Amygdala (tissue), 56 donors: ENCODE data around the gene RNF175.
"Not testable (repeated sequence)": the region's sequence is repeated elsewhere in the genome, so short reads cannot be mapped to it uniquely, and the experiment has no call there.

ENCODE experiments used
- DNase-seq, 56 donors: peaks; one replicate each; lab custom pipeline; 2025; lab: John Stamatoyannopoulos, UW

RNF175 gene

DNA sequence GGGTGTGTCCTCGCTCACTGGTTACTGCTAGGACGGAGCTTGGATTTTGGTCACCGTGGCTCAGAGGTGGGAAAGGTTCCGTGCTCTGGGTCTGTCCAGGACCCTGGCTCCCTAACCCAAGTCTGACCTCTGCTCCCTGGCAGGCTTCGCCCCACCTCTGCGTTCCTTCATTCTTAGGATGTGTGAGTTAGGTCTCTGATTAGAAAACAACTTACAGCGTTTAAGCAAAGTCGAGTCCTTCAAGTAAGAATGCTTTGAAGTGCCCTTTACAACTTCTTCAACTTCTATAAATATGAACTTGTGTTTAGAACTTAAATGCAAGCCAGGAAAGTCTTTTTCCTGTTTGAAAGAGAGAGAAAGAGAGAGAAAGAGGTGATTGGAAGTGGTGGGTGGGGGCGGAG is 74.9 kb downstream of the RNF175 start:
- DNase-seq = no peak

DNA sequence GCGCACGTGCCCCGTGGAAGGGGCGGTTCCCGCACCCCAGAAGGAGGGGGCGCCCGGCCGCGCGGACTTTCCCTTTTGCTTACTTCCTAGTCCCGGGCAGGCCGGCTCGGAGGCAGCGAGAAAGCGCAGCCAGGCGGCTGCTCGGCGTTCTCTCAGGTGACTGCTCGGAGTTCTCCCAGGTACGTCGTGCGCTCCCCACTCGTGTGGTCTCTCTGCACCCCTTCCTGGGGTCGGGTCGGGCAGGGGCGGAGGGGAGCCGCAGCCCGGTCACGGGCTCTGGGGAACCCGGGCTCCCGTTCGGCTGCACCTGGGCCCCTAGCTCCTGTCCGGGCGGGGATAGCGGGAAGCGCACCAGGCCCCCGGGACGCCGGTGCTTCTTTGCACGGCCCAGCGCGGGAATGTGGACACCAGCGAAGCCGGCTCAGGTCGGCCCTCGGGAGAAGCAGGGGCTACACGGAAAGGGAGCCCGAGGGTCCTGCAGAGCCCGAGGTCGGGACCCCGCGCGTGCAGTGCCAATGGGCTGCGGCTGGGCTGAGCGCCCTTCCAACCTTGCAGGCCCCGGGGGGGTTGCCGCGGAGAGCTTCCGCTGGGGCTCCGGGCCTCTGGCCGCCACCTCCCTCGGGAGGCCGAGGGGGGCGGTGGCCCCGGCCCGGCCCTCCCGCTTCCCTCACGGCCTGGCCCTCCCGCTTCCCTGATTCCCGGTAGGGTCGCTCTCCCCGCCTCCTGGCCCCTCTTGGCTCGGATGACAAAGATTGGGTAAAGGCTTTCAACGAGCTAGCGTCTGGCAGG is 75.4 kb downstream of the RNF175 start, which contains the start of gene TLR2:
Gene TLR2 (plus strand): TSS at position 99 of the 789 bp plus-strand sequence. CDS start 18,628 bp downstream, outside the sequence.
- peak in 18 of 56 donors; percentile 4 to 46 (median 17) for DNase-seq

DNA sequence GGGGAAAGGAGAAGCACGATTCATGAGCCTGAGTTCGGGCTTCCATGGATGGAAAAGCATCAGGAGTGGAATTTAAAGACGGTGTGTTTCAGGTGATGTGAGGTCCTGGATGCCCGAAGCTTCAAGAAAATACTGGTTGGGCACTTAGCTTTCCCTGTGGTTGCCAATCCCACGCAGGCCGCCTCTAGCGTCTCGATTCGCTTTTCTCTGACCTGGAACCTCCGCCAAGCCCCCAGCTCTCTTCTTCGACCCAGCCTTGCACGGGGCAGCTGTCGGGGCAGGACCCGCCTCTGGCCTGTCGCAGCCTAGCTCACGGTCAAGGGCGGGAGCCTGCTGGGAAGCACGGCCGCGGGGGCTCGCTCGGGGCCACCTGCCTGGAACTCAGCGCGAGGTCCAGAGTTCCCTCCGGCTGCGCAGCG is 76.1 kb downstream of the RNF175 start:
- peak in 1 of 56 donors; percentile 2 for DNase-seq

DNA sequence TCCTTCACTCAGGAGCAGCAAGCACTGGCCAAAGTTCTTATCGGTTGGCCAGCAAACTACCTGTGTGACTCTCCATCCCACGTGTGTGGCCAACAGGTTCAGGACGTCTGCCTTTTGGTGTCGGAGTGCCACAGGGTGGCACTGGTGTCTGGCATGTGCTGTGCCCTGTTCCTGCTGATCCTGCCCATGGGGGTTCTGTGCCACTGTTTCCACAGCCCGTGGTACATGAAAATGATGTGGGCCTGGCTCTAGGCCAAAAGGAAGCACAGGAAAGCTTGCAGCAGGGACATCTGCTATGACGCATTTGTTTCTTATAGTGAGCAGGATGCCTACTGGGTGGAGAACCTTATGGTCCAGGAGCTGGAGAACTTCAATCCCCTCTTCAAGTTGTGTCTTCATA is 80.3 kb downstream of the RNF175 start:
- no peak for DNase-seq

- no peak for DNase-seq
Measured at GRCh38 chr4:153676984-153677383, 82.8 kb downstream of the RNF175 start.

DNA sequence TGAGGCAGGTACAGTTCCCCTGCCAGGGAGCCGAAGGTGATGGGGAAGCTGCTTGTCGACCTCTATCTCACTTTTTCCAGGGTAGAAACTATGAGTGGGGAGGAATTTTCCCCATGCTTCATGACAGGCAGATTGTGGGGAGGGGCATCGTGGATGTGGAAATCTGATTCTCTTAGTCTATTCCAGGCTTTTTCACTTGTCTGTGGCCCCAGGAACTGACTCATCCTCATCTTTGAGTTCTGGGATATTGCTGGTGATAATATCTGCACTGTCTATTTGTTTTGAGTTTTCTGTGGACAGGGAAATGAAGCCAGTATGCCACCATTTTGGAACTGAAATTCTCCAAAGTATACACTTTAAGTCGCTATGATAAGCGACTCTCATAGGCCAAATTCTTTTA is 83.3 kb downstream of the RNF175 start:
- no peak for DNase-seq

DNA sequence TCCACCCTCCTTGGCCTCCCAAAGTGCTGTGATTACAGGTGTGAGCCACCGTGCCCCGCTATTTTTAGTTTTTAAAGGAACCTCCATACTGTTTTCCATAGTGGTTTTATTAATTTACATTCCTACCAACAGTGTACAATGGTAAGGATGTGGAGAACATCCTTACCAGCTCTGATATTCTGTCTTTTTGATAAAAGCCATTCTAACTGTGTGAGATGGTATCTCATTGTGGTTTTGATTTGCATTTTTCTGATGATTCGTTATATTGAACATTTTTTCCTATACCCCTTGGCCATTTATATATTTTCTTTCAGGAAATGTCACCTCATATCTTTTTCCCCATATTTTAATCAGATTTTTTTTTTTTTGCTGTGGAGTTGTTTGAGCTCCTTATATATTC is 90.0 kb downstream of the RNF175 start:
- no peak for DNase-seq

- no peak for DNase-seq
Measured at GRCh38 chr4:153668647-153669046, 91.2 kb downstream of the RNF175 start.

DNA sequence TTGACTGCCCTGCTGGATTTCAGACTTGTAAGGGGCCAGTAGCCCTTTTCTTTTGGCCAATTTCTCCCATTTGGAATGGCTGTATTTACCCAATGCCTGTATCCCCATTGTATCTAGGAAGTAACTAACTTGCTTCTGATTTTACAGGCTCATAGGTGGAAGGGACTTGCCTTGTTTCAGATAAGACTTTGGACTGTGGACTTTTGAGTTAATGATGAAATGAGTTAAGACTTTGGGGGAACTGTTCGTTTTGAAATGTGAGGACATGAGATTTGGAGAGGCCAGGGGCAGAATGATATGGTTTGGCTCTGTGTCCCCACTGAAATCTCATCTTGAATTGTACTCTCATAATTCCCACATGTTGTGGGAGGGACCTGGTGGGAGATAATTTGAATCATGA is 93.3 kb downstream of the RNF175 start:
- not testable (repeated sequence) for DNase-seq

- no peak for DNase-seq
Measured at GRCh38 chr4:153663667-153664066, 96.2 kb downstream of the RNF175 start.

DNA sequence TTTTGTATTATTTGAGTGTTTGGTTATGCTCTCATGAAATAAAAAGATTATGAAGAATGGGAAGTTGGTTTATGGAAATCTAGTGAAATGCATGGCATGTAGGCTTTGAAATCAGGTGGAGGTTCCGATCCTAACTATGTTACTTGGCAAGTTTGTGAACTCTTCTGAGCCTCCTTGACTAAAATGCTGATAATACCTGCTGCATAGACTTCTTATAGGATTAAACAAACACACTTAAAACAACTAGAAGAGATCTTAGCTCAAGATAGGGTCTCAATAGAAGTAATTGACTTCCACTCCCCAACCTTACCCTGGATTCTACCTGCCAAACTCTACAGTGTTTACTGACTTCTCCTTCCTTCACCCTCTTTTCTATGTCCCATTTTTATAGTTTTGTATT is 97.9 kb downstream of the RNF175 start:
- DNase-seq = no peak

DNA sequence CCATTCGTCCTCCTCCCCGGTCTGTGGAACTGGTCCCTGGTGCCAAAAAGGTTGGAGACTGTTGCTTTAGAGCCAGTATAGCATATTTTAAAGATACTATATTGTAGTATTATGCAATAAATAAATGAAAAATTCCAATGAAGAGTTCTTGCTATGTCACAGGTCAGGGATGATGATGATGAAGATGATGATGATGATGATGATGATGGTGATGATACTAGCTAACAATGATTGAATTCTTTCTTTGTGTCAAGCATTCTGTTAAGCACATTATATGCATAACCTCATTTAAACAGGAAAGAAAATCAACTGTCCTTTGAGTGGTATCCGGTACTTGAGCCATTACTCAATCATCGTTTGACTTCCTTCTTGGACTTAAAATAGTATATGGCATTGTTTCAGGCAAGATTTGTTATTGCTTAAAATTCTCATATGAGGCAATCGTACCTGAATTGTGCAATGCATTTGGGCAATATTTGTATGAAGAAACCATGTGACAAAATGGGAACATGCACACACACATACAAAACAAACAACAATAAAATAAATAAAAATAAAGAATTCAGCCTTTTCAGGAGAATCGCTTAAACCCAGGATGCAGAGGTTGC is 98.5 kb downstream of the RNF175 start:
- no peak for DNase-seq
